SIG-M5 treated with dmso at 0.1 percent for 504 hours (cell line): ENCODE measurements around the gene COX5A.

Source experiments
- DNase-seq: peaks from one replicate; lab custom pipeline; 2025; ENCODE audit not compliant: unreplicated experiment; lab: John Stamatoyannopoulos, UW

The COX5A gene

GRCh38 chr15:74873036-74873755, 64.7 kb downstream of the COX5A start, which contains the start of gene SCAMP2:
TSS of gene SCAMP2 (minus strand) at chr15:74873365. CDS start at chr15:74873255, 110 bp downstream.
- DNase-seq: peak; percentile 95

- no peak for DNase-seq
Observed at GRCh38 chr15:74872702-74873035, 65.2 kb downstream of the COX5A start.

- DNase-seq: peak; percentile 22
Observed at GRCh38 chr15:74870436-74871215, 67.2 kb downstream of the COX5A start.
